Mucosa of rectum (tissue), 2 donors: ENCODE measurements around the gene BRSK1.

ENCODE experiments used
- H3K27ac ChIP-seq, 2 donors: one replicate each; pipeline ENCODE4 v1.7.0; 2013; ENCODE audit warnings: inconsistent platforms in 2 of 2, low read depth in 2 of 2, low read length in 2 of 2
- H3K27me3 ChIP-seq, 2 donors: one replicate each; pipeline ENCODE4 v1.7.0; 2013; ENCODE audit warnings: low read length in 2 of 2; ENCODE audit not compliant: control insufficient read depth in 2 of 2, insufficient read depth in 2 of 2
- H3K36me3 ChIP-seq, 2 donors: one replicate each; pipeline ENCODE4 v1.7.0; 2013; ENCODE audit warnings: low read length in 2 of 2; ENCODE audit not compliant: control insufficient read depth in 2 of 2, insufficient read depth in 2 of 2
- H3K4me1 ChIP-seq, 2 donors: one replicate each; pipeline ENCODE4 v1.7.0; 2013; ENCODE audit warnings: low read length in 2 of 2, mild to moderate bottlenecking in 1 of 2; ENCODE audit not compliant: control insufficient read depth in 2 of 2, insufficient read depth in 2 of 2
- H3K4me3 ChIP-seq, 2 donors: one replicate each; pipeline ENCODE4 v1.7.0; 2013; ENCODE audit warnings: low read length in 2 of 2
- H3K9ac ChIP-seq, 2 donors: one replicate each; pipeline ENCODE4 v1.7.0; 2013; ENCODE audit warnings: low read length in 2 of 2, low read depth in 1 of 2, mild to moderate bottlenecking in 1 of 2
- H3K9me3 ChIP-seq, 2 donors: one replicate each; pipeline ENCODE4 v1.7.0; 2013; ENCODE audit warnings: low read length in 2 of 2; ENCODE audit not compliant: control insufficient read depth in 2 of 2
- donor health status: healthy.
- donor health status: Normal muscosa, but diverticular disease.

BRSK1 gene

DNA sequence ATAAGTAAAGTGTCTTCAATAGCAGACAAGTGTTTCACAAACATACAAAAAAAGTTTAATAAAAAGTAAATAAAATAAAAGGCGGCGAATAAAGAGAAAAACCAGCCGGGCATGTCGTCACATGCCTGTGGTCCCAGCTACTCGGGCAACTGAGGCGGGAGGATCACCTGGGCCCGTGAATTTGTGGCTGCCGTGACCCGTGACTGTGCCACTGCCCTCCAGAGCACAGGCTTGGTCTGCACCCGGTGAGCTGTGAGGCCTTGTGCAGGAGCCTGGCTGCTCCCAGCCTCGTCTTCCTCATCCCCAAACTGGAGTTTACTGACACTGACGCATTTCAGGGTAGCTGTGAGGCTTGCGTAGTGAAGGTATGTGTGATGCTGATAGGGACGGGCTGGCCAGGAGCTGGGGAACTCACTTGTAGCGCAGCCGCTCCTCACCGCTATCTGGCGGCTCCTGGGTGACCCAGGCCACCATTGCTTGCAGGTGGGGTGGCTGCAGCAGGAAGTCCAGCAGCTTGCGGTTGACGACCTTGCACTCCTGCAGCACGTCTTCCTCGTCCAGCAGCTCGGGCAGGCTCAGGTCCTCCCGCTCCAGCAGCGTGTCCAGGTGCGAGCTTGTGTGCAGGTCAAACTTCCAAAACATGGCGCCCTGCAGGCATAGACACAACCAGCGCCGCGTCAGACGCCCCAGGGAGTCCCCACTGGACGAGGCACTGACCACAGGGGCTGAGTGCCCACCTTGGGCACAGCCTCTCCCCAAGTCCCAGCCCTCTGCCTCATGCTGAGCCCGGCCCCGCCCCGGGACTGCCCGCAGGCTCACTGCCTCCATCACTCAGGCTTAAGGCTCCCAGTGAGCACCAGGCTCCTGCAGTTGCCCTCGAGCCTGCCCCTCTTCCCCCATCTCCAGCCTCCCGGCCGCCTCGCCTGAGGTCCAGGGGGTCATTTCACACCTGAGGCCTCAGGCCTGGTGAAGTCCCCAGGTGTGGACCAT is 37.0 kb upstream of the BRSK1 start:
- H3K4me1 ChIP-seq, result peaks cover 37 to 43% of the 10 kb centered on the region in 2 donors
- peaks cover 44 to 46% of the 10 kb centered on the region in 2 donors for H3K36me3 ChIP-seq
- H3K27ac ChIP-seq, result peak overlapping the region; percentile 71 to 88
- H3K4me3 ChIP-seq, result no peak overlapping the region
- no peaks in the 10 kb centered on the region for H3K27me3 ChIP-seq
- no peak overlapping the region for H3K9ac ChIP-seq
- H3K9me3 ChIP-seq, result no peaks in the 10 kb centered on the region

- Histone ChIP-seq H3K27ac (peak overlapping the region; percentile 71 to 88), H3K4me3 (no peak overlapping the region), H3K27me3 (no peaks in the 10 kb centered on the region), H3K9ac (peak overlapping the region; percentile 24 to 63), H3K9me3 (no peaks in the 10 kb centered on the region), H3K36me3 (peaks cover 35 to 37% of the 10 kb centered on the region in 2 donors), H3K4me1 (peaks cover 40 to 45% of the 10 kb centered on the region in 2 donors)
Measured at GRCh38 chr19:55247621-55248099, 36.1 kb upstream of the BRSK1 start.

GRCh38 chr19:55248166-55248675 is 35.6 kb upstream of the BRSK1 start:
- Histone ChIP-seq H3K9ac (peak overlapping the region; percentile 24 to 63), H3K27ac (peak overlapping the region; percentile 71 to 88), H3K36me3 (peaks cover 33 to 35% of the 10 kb centered on the region in 2 donors), H3K9me3 (no peaks in the 10 kb centered on the region), H3K27me3 (no peaks in the 10 kb centered on the region), H3K4me1 (peaks cover 45 to 46% of the 10 kb centered on the region in 2 donors), H3K4me3 (no peak overlapping the region)

GRCh38 chr19:55248704-55249103 is 35.1 kb upstream of the BRSK1 start:
- H3K27me3 ChIP-seq, result no peaks in the 10 kb centered on the region
- H3K27ac ChIP-seq, result peak overlapping the region; percentile 71 to 88
- peaks cover 45 to 48% of the 10 kb centered on the region in 2 donors for H3K4me1 ChIP-seq
- no peaks in the 10 kb centered on the region for H3K9me3 ChIP-seq
- H3K36me3 ChIP-seq, result peaks cover 29 to 30% of the 10 kb centered on the region in 2 donors
- H3K4me3 ChIP-seq, result no peak overlapping the region
- H3K9ac ChIP-seq, result peak overlapping the region in 1 of 2 donors; percentile 63

GRCh38 chr19:55249841-55250240 is 34.0 kb upstream of the BRSK1 start:
- peak overlapping the region in 1 of 2 donors; percentile 36 for H3K9ac ChIP-seq
- H3K27ac ChIP-seq, result no peak overlapping the region
- no peaks in the 10 kb centered on the region for H3K27me3 ChIP-seq
- H3K36me3 ChIP-seq, result peaks cover 18 to 19% of the 10 kb centered on the region in 2 donors
- peaks cover 49 to 50% of the 10 kb centered on the region in 2 donors for H3K4me1 ChIP-seq
- no peaks in the 10 kb centered on the region for H3K9me3 ChIP-seq
- H3K4me3 ChIP-seq, result no peak overlapping the region

DNA sequence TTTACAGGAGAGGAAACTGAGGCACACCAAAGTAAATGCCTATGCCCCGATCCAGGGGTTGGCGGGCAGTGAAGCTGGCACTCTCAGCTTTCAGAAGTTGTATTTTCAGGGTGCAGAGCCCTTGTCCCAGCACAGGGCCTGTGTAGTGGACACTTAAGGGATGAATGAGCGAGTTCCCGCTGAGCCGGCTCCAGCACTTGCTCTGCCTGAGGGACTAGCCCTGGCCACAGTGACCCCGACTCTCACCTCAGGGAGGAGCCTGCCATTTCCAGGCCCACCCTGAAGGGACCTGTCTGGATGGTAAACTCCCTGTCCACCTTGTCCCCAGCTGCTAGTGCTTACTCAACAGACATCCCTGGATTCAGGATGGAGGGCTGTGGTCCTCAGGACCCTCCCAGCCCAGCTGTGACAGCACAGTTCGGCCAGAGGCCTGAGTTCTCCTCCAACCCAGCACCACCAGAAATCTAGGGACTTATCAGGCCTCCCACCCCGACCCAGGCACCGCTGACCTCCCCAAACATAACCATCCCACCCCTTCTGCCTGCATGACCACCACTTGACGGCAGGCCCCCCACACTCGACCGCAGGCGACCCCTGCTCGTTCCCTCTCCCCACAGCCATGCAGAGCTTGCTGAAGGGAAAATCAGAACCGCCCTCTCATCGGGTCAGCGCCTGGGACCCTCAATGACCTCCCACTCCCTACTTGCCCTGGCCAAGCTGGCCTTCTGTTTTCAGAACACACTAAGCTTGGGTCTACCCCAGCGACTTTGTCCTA is 33.3 kb upstream of the BRSK1 start:
- H3K36me3 ChIP-seq, result peaks cover 12 to 13% of the 10 kb centered on the region in 2 donors
- no peaks in the 10 kb centered on the region for H3K9me3 ChIP-seq
- peaks cover 55 to 56% of the 10 kb centered on the region in 2 donors for H3K4me1 ChIP-seq
- no peaks in the 10 kb centered on the region for H3K27me3 ChIP-seq
- peak overlapping the region in 1 of 2 donors; percentile 36 for H3K9ac ChIP-seq
- H3K27ac ChIP-seq, result peak overlapping the region; percentile 81 to 88
- peak overlapping the region in 1 of 2 donors; percentile 18 for H3K4me3 ChIP-seq

DNA sequence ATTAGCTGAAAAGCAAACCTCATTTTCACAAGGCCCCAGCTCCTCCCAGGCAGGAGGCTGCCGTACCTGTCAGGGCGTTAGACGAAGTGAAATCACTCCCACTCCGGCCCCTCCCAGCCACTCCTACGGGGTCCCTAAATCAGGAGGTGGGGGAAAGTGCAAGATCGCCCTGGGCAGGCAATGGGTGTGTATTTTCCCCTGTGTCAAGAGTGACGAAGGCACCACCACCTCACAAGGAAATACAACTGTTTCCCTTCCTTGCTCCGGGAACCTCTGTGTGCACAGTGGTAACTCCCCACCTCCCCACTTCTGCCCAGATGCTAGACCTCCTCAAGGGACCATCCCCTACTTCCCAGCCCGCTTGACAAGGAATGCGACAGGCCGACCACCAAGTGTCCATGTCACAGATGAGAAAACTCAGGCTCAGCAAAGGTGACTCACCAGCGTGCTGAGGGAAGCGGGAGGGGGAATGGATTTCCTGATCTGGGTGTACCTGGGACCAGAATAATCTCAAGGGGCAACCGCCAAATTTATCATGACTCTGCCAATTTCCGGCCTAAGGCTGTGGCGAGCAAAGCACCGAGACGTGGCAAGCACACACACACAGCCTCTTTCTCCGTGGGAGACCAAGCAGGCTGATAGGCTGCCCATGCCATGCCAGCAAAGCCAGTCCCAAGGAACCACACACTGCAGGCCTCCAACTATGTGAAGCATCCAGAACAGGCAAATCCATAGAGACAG is 32.3 kb upstream of the BRSK1 start:
- peak overlapping the region; percentile 81 to 88 for H3K27ac ChIP-seq

GRCh38 chr19:55252760-55253663 is 30.8 kb upstream of the BRSK1 start:
- Histone ChIP-seq H3K9me3 (no peaks in the 10 kb centered on the region), H3K4me1 (peaks cover 61 to 66% of the 10 kb centered on the region in 2 donors), H3K9ac (peak overlapping the region in 1 of 2 donors; percentile 20), H3K27ac (peak overlapping the region in 1 of 2 donors; percentile 87), H3K36me3 (no peaks in the 10 kb centered on the region), H3K27me3 (no peaks in the 10 kb centered on the region), H3K4me3 (peak overlapping the region in 1 of 2 donors; percentile 84)

More for the DNA sequence above, 32.3 kb upstream of the BRSK1 start:
- peaks cover 64 to 67% of the 10 kb centered on the region in 2 donors for H3K4me1 ChIP-seq
- no peaks in the 10 kb centered on the region for H3K27me3 ChIP-seq
- H3K9ac ChIP-seq, result peak overlapping the region; percentile 36 to 47
- peak overlapping the region; percentile 26 to 44 for H3K4me3 ChIP-seq
- peaks cover 3 to 7% of the 10 kb centered on the region in 2 donors for H3K36me3 ChIP-seq
- no peaks in the 10 kb centered on the region for H3K9me3 ChIP-seq
